MM.1S (cell line): ENCODE data around the gene SMG7.

Experiments
- CTCF ChIP-seq: fragments of 300-600 bp; sonication (generic); IDR thresholded peaks from 2 replicates; pipeline ENCODE4 v1.5.1; 2016; ENCODE audit warnings: antibody characterized with exemption, low read length, mixed read lengths
- EZH2 ChIP-seq: fragments of 300-600 bp; sonication (generic); optimal IDR thresholded peaks from 2 replicates; pipeline ENCODE3; 2017; ENCODE audit warnings: low read depth, mild to moderate bottlenecking, antibody characterized with exemption, low read length, mixed read lengths
- EZH2phosphoT487 ChIP-seq: fragments of 300-600 bp; sonication (generic); IDR thresholded peaks from 2 replicates; pipeline ENCODE4 v1.6.1; 2018; ENCODE audit warnings: antibody characterized with exemption, low read length

DNA sequence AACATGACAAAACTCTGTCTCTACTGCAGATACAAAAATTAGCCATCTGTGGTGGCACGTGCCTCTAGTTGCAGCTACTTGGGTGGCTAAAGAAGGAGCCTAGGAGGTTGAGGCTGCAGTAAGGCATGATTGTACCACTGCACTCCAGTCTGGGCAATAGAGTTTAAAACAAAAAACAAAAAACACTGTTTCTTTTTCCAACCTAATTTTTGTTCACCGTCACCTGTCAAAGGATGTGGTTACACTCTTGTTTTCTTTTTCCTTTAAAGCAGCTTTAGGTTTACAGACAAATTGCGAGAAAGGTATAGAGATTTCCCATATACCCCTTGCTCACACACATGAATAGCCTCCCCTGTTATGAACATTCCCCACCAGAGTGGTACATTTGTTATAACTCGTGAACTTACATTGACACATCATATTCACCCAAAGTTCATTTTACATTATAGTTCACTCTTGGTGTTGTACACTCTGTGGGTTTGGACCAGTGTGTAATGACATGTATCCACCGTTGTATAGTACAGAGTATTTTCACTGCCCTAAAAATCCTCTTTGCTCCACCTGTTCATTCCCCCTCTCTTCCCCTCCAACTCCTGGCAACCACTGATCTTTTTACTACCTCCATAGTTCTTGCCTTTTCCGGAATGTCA, 26.2 kb downstream of the SMG7 start:
- no peak for TF ChIP-seq CTCF
- no peak for TF ChIP-seq EZH2
- TF ChIP-seq EZH2phosphoT487: no peak
